PC-9 (cell line): Measurements from ENCODE around the gene TBC1D13.

Experiments used
- CTCF ChIP-seq: fragments of 200-600 bp; sonication (generic); conservative IDR thresholded peaks from 2 replicates; pipeline ENCODE4 v1.6.1; 2017; ENCODE audit warnings: mixed run types, antibody characterized with exemption, mild to moderate bottlenecking, moderate library complexity
- EZH2 ChIP-seq: fragments of 200-600 bp; sonication (generic); IDR thresholded peaks from 2 replicates; pipeline ENCODE4 v1.8.0; 2017; ENCODE audit warnings: antibody characterized with exemption, low read depth

GRCh38 chr9:128790536-128790935 is 3.5 kb downstream of the TBC1D13 start:
- TF ChIP-seq CTCF (no peak), EZH2 (no peak)
